Measurements from ENCODE around the gene FBXL7. TPM values are rescaled to one million over a fixed set of nuclear protein-coding genes. Genes with fewer than 3 reads are reported as not detected.
A peak's percentile ranks its signal among the peaks of the same experiment; 100 is the strongest.

FBXL7 gene
- total RNA-seq, 1 experiment from 2014 or later: not detected

- Histone ChIP-seq H3K4me3 (no peak overlapping the region), H3K4me2 (no peak overlapping the region), H3F3A (ENCODE audit: insufficient read depth, low read depth) (no peaks in the 10 kb centered on the region), H3K9me3 (ENCODE audit: insufficient read depth, low read depth) (no peaks in the 10 kb centered on the region), H3K27ac (no peak overlapping the region), H3K4me1 (replicated peaks; ENCODE audit: insufficient read depth) (no peaks in the 10 kb centered on the region), H3K9me2 (ENCODE audit: insufficient read depth) (no peaks in the 10 kb centered on the region), H4K20me1 (ENCODE audit: insufficient read depth) (no peaks in the 10 kb centered on the region), H2AFZ (no peak overlapping the region), H3K79me2 (ENCODE audit: low read depth) (no peaks in the 10 kb centered on the region), H3K36me3 (ENCODE audit: low read depth) (no peaks in the 10 kb centered on the region), H3K27me3 (ENCODE audit: insufficient read depth, low read depth) (0 out of 2 replicates have a peak, but pooled peaks cover 3% of the 10 kb centered on the region)
- intact Hi-C loops (cut with micrococcal nuclease; ENCODE audit: unreplicated experiment): loop anchor here (5.0 kb wide), 1 partner anchor 684 kb away; no protein-coding TSS in a partner anchor
- TF ChIP-seq EZH2 (IDR thresholded peaks at IDR 0.05; ENCODE audit: low read depth) (no peak), CTCF (conservative IDR thresholded peaks at IDR 0.05) (0 out of 2 replicates have a peak, but pooled peaks have one; percentile 29)
- ChIA-PET CTCF (interaction anchor here (0.5 kb wide), 1 partner anchor 700 kb away, joined by 3 read pairs; no protein-coding TSS in a partner anchor), POLR2A (ENCODE audit: unreplicated experiment) (no interaction called here)
- BruUV-seq (replicated peaks): no TSS peak
- no peak for DNase-seq
Measured at GRCh38 chr5:15791274-15791673, 291.3 kb downstream of the FBXL7 start.

- 0 out of 2 replicates have a peak, but pooled peaks cover 3% of the 10 kb centered on the region for H3K27me3 ChIP-seq (ENCODE audit: insufficient read depth, low read depth)
- H2AFZ ChIP-seq: no peak overlapping the region
- H3K4me1 ChIP-seq (replicated peaks; ENCODE audit: insufficient read depth): no peaks in the 10 kb centered on the region
- ChIA-PET POLR2A (ENCODE audit: unreplicated experiment) (no interaction called here), CTCF (no interaction called here)
- no peak overlapping the region for H3K4me3 ChIP-seq
- intact Hi-C loops (cut with micrococcal nuclease; ENCODE audit: unreplicated experiment): loop anchor here (5.0 kb wide), 1 partner anchor 685 kb away; no protein-coding TSS in a partner anchor
- no peaks in the 10 kb centered on the region for H3K79me2 ChIP-seq (ENCODE audit: low read depth)
- no peak for TF ChIP-seq EZH2 (IDR thresholded peaks at IDR 0.05; ENCODE audit: low read depth)
- TF ChIP-seq CTCF (conservative IDR thresholded peaks at IDR 0.05): no peak
- H3K4me2 ChIP-seq: no peak overlapping the region
- no peak overlapping the region for H3K27ac ChIP-seq
- no peaks in the 10 kb centered on the region for H3K9me2 ChIP-seq (ENCODE audit: insufficient read depth)
- no peaks in the 10 kb centered on the region for H4K20me1 ChIP-seq (ENCODE audit: insufficient read depth)
- no peaks in the 10 kb centered on the region for H3K36me3 ChIP-seq (ENCODE audit: low read depth)
- no peaks in the 10 kb centered on the region for H3F3A ChIP-seq (ENCODE audit: insufficient read depth, low read depth)
- no TSS peak for BruUV-seq (replicated peaks)
- H3K9me3 ChIP-seq (ENCODE audit: insufficient read depth, low read depth): no peaks in the 10 kb centered on the region
- no peak for DNase-seq
Measured at GRCh38 chr5:15791859-15792258, 291.9 kb downstream of the FBXL7 start.

- intact Hi-C loops (cut with micrococcal nuclease; ENCODE audit: unreplicated experiment): loop anchor here (5.0 kb wide), 1 partner anchor 687 kb away; no protein-coding TSS in a partner anchor
- no peak overlapping the region for H3K27ac ChIP-seq
Measured at GRCh38 chr5:15794052-15794985, 294.3 kb downstream of the FBXL7 start.

More at GRCh38 chr5:15794052-15794985, 294.3 kb downstream of the FBXL7 start:
- Histone ChIP-seq H2AFZ (no peak overlapping the region), H3K4me2 (no peak overlapping the region), H3K4me1 (replicated peaks; ENCODE audit: insufficient read depth) (no peaks in the 10 kb centered on the region), H3K27me3 (ENCODE audit: insufficient read depth, low read depth) (no peaks in the 10 kb centered on the region), H3K4me3 (no peak overlapping the region), H3K79me2 (ENCODE audit: low read depth) (no peaks in the 10 kb centered on the region), H3K36me3 (ENCODE audit: low read depth) (no peaks in the 10 kb centered on the region), H4K20me1 (ENCODE audit: insufficient read depth) (no peaks in the 10 kb centered on the region), H3K9me3 (ENCODE audit: insufficient read depth, low read depth) (no peaks in the 10 kb centered on the region), H3F3A (ENCODE audit: insufficient read depth, low read depth) (no peaks in the 10 kb centered on the region), H3K9me2 (ENCODE audit: insufficient read depth) (no peaks in the 10 kb centered on the region)
- ChIA-PET CTCF (no interaction called here), POLR2A (ENCODE audit: unreplicated experiment) (no interaction called here)
- no TSS peak for BruUV-seq (replicated peaks)
- no peak for DNase-seq
- no peak for TF ChIP-seq EZH2 (IDR thresholded peaks at IDR 0.05; ENCODE audit: low read depth)
- peak; percentile 36; the same call in 1 of the 2 replicates for TF ChIP-seq CTCF (conservative IDR thresholded peaks at IDR 0.05)
